Neural cell (in vitro differentiated cells): ENCODE data around the gene SMIM14.

Experiments used
- CTCF ChIP-seq: fragments of 450-650 bp; IDR thresholded peaks from 2 replicates; pipeline ENCODE4 v1.5.1; 2014; ENCODE audit warnings: antibody characterized with exemption, mild to moderate bottlenecking, moderate library complexity; ENCODE audit not compliant: poor library complexity, severe bottlenecking
- EP300 ChIP-seq: fragments of 450-650 bp; conservative IDR thresholded peaks from 2 replicates; pipeline ENCODE4 v1.6.1; 2014; ENCODE audit warnings: antibody characterized with exemption, mild to moderate bottlenecking, moderate library complexity; ENCODE audit not compliant: poor library complexity, severe bottlenecking
- EZH2 ChIP-seq: fragments of 200-600, 300-800 bp; shearing (Covaris generic), sonication (generic); IDR thresholded peaks from 2 replicates; pipeline ENCODE4 v1.6.1; 2014; ENCODE audit warnings: antibody characterized with exemption, low read length, borderline replicate concordance, mild to moderate bottlenecking; ENCODE audit not compliant: insufficient read depth, poor library complexity, severe bottlenecking
- MXI1 ChIP-seq: fragments of 450-650 bp; conservative IDR thresholded peaks from 2 replicates; pipeline ENCODE4 v1.6.1; 2014; ENCODE audit warnings: antibody characterized with exemption, mild to moderate bottlenecking; ENCODE audit not compliant: poor library complexity, severe bottlenecking
- POLR2AphosphoS5 ChIP-seq: IDR thresholded peaks from 2 replicates; pipeline ENCODE4 v1.6.1; 2012
- RAD21 ChIP-seq: fragments of 450-650 bp; conservative IDR thresholded peaks from 2 replicates; pipeline ENCODE4 v1.6.1; 2014; ENCODE audit warnings: antibody characterized with exemption, mild to moderate bottlenecking, moderate library complexity
- REST ChIP-seq: IDR thresholded peaks from 2 replicates; pipeline ENCODE4 v1.6.1; 2012; ENCODE audit warnings: borderline replicate concordance
- SMC3 ChIP-seq: fragments of 450-650 bp; conservative IDR thresholded peaks from 2 replicates; pipeline ENCODE4 v1.6.1; 2014; ENCODE audit warnings: antibody characterized with exemption, mild to moderate bottlenecking, moderate library complexity; ENCODE audit not compliant: poor library complexity
- TAF1 ChIP-seq: IDR thresholded peaks from 2 replicates; pipeline ENCODE4 v1.6.1; 2012; ENCODE audit warnings: low read depth

- peak; percentile 49 for TF ChIP-seq EP300
- peak; percentile 28 for TF ChIP-seq CTCF
- peak; percentile 57 for TF ChIP-seq TAF1
- peak; percentile 80 for TF ChIP-seq POLR2AphosphoS5
- no peak for TF ChIP-seq REST
- no peak for TF ChIP-seq EZH2
- TF ChIP-seq RAD21, result no peak
- no peak for TF ChIP-seq SMC3
- peak; percentile 80 for TF ChIP-seq MXI1
These were observed at the start of gene SMIM14 for GRCh38 chr4:39638354-39639239.
